Activated CD8-positive, alpha-beta T cell treated with anti-CD3 and anti-CD28 coated beads, Interleukin-2, amount 10 ng/mL, durations not matched to agents 7 days and 5 days (primary cell): ENCODE measurements around the gene CLEC4C. TPM values are rescaled to one million over a fixed set of nuclear protein-coding genes. Genes with fewer than 3 reads are reported as not detected.
"Not testable (repeated sequence)": the region's sequence is repeated elsewhere in the genome, so short reads cannot be mapped to it uniquely, and the experiment has no call there.

Experiments used
- ATAC-seq: fragments of 150-1000 bp; cut with Tn5 transposase; one replicate; pipeline ENCODE4 v1.10.0; 2021; ENCODE audit warnings: moderate library complexity
- CTCF ChIA-PET: fragments of 350-600 bp; sonication (Branson Sonifier 250); formaldehyde crosslinking; loops from one replicate; lab custom pipeline; 2021; ENCODE audit warnings: antibody characterized with exemption; lab: Charles Lee
- POLR2A ChIA-PET: fragments of 350-600 bp; sonication (Branson Sonifier 250); formaldehyde crosslinking; loops from one replicate; lab custom pipeline; 2021; ENCODE audit warnings: antibody characterized with exemption; lab: Charles Lee
- DNase-seq: peaks from one replicate; pipeline ENCODE4 v3.0.0-alpha.2; 2020
- H3K27ac Mint-ChIP-seq: one replicate; pipeline ENCODE4 v1.8.0; 2021; ENCODE audit warnings: mild to moderate bottlenecking, mixed read lengths
- H3K27me3 Mint-ChIP-seq: one replicate; pipeline ENCODE4 v1.8.0; 2021; ENCODE audit warnings: low read depth, mixed read lengths
- H3K36me3 Mint-ChIP-seq: one replicate; pipeline ENCODE4 v1.8.0; 2021; ENCODE audit warnings: low read depth, mixed read lengths
- H3K4me1 Mint-ChIP-seq: one replicate; pipeline ENCODE4 v1.8.0; 2021; ENCODE audit warnings: low read depth, mixed read lengths
- H3K4me3 Mint-ChIP-seq: one replicate; pipeline ENCODE4 v1.8.0; 2021; ENCODE audit warnings: mild to moderate bottlenecking, mixed read lengths
- H3K9me3 Mint-ChIP-seq: one replicate; pipeline ENCODE4 v1.8.0; 2022; ENCODE audit warnings: mixed read lengths; ENCODE audit not compliant: insufficient read depth
- total RNA-seq, 2 experiments: library from RNA; stranded (reverse); gene quantifications; one replicate each; pipeline ENCODE4 v1.2.3, GENCODE V29; 2021

CLEC4C gene
- total RNA-seq: not detected

DNA sequence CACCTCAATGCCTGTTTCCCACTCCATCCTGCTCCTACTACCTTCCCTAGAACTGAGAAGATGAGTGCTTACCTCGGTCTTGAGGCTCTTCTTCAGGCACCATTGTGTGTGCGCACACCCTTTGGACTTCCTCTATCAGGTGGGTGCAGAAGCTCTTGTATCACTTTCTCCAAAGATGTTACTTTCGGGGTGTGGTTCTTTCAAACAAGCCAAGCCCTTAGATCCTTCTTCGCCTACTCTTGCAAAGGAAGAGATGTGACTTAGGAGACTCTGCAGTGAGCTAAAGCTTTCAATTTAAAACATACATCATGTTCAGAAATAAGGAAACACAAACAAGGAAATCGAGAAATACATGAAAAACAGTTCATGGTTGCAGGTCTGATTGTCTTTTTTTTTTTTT is at the start of gene CLEC4C:
CLEC4C (minus strand) TSS at position 130 of the 400 bp plus-strand sequence; CDS start at position 103, 27 bp downstream.
- POLR2A ChIA-PET: no interaction called here
- no peak within 1 kb of the TSS for H3K4me3 Mint-ChIP-seq
- CTCF ChIA-PET: no interaction called here
- ATAC-seq: no peak
- peaks cover 2% of the 10 kb centered on the region for H3K27me3 Mint-ChIP-seq
- no peak within 1 kb of the TSS for H3K27ac Mint-ChIP-seq
- no peaks in the 10 kb centered on the region for H3K36me3 Mint-ChIP-seq
- no peak for DNase-seq
- H3K4me1 Mint-ChIP-seq: no peaks in the 10 kb centered on the region
- peaks cover 8% of the 10 kb centered on the region for H3K9me3 Mint-ChIP-seq

- H3K27ac Mint-ChIP-seq: no peak overlapping the region
- DNase-seq (no peak), ATAC-seq (no peak)
- H3K4me1 Mint-ChIP-seq: no peaks in the 10 kb centered on the region
- H3K4me3 Mint-ChIP-seq: no peak overlapping the region
- H3K9me3 Mint-ChIP-seq: no peaks in the 10 kb centered on the region
- CTCF ChIA-PET: no interaction called here
- no peaks in the 10 kb centered on the region for H3K36me3 Mint-ChIP-seq
- POLR2A ChIA-PET: no interaction called here
- H3K27me3 Mint-ChIP-seq: peaks cover 8% of the 10 kb centered on the region
Observed at GRCh38 chr12:7793211-7793610, 46.0 kb upstream of the CLEC4C start.

DNA sequence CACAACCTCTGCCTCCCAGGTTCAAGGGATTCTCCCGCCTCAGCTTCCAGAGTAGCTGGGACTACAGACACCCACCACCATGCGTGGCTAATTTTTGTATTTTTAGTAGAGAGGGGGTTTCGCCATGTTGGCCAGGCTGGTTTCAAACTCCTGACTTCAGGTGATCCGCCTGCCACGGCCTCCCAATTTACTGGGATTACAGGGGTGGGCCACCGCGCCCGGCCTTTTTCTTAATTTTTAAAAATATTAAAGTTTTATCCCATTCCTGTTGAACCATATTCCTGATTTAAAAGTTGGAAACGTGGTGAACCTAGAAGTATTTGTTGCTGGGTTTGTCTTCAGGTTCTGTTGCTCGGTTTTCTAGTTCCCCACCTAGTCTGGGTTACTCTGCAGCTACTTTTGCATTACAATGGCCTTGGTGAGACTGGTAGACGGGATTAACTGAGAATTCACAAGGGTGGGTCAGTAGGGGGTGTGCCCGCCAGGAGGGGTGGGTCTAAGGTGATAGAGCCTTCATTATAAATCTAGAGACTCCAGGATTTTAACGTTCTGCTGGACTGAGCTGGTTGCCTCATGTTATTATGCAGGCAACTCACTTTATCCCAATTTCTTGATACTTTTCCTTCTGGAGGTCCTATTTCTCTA is 41.8 kb upstream of the CLEC4C start, which contains the start of gene NANOG:
NANOG (plus strand) TSS at position 519 of the 645 bp plus-strand sequence. CDS start 213 bp downstream, outside the sequence.
- POLR2A ChIA-PET, DNase-seq, H3K27ac Mint-ChIP-seq, ATAC-seq, H3K36me3 Mint-ChIP-seq, H3K4me3 Mint-ChIP-seq, H3K4me1 Mint-ChIP-seq, H3K9me3 Mint-ChIP-seq, CTCF ChIA-PET: not testable (repeated sequence)
- peaks cover 12% of the 10 kb centered on the region for H3K27me3 Mint-ChIP-seq

GRCh38 chr12:7788294-7788660 is 41.1 kb upstream of the CLEC4C start:
- POLR2A ChIA-PET: no interaction called here
- ATAC-seq: no peak
- no peak overlapping the region for H3K4me3 Mint-ChIP-seq

GRCh38 chr12:7787574-7788293 is 40.6 kb upstream of the CLEC4C start:
- ChIA-PET POLR2A (no interaction called here), CTCF (no interaction called here)
- Mint-ChIP-seq H3K27me3 (peaks cover 8% of the 10 kb centered on the region), H3K36me3 (no peaks in the 10 kb centered on the region), H3K9me3 (no peaks in the 10 kb centered on the region), H3K4me1 (no peaks in the 10 kb centered on the region), H3K4me3 (no peak overlapping the region), H3K27ac (no peak overlapping the region)
- no peak for ATAC-seq
- DNase-seq: no peak

More at GRCh38 chr12:7788294-7788660, 41.1 kb upstream of the CLEC4C start:
- peaks cover 11% of the 10 kb centered on the region for H3K27me3 Mint-ChIP-seq
- H3K9me3 Mint-ChIP-seq: no peaks in the 10 kb centered on the region
- H3K27ac Mint-ChIP-seq: no peak overlapping the region
- CTCF ChIA-PET: no interaction called here
- DNase-seq: no peak
- no peaks in the 10 kb centered on the region for H3K36me3 Mint-ChIP-seq
- no peaks in the 10 kb centered on the region for H3K4me1 Mint-ChIP-seq

GRCh38 chr12:7784701-7785100 is 37.5 kb upstream of the CLEC4C start:
- no peaks in the 10 kb centered on the region for H3K4me1 Mint-ChIP-seq
- POLR2A ChIA-PET: no interaction called here

DNA sequence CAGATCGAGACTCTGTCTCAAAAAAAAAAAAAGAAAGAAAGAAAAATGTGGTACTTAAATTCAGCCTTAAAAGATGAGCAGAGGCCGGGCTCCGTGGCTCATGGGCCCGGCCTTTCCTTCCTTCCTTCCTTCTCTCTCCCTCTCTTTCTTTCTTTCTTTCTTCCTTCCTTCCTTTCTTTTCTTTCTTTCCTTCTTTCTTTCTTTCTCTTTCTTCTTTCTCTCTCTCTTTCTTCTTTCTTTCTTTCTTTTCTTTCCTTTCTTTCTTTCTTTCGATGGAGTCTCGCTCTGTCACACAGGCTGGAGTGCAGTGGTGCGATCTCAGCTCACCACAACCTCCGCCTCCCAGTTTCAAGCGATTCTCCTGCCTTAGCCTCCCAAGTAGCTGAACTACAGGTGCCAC is 36.3 kb upstream of the CLEC4C start:
- H3K4me1 Mint-ChIP-seq, ATAC-seq, H3K36me3 Mint-ChIP-seq, H3K27ac Mint-ChIP-seq, H3K27me3 Mint-ChIP-seq, H3K4me3 Mint-ChIP-seq, H3K9me3 Mint-ChIP-seq, POLR2A ChIA-PET, DNase-seq: not testable (repeated sequence)
- CTCF ChIA-PET: interaction anchor here (0.9 kb wide), 1 partner anchor 23 kb away, joined by 3 read pairs; no protein-coding TSS in a partner anchor

More at GRCh38 chr12:7784701-7785100, 37.5 kb upstream of the CLEC4C start:
- Mint-ChIP-seq H3K27me3 (peaks cover 8% of the 10 kb centered on the region), H3K27ac (no peak overlapping the region), H3K4me3 (no peak overlapping the region), H3K36me3 (no peaks in the 10 kb centered on the region), H3K9me3 (no peaks in the 10 kb centered on the region)
- no peak for DNase-seq
- no peak for ATAC-seq
- CTCF ChIA-PET: no interaction called here

DNA sequence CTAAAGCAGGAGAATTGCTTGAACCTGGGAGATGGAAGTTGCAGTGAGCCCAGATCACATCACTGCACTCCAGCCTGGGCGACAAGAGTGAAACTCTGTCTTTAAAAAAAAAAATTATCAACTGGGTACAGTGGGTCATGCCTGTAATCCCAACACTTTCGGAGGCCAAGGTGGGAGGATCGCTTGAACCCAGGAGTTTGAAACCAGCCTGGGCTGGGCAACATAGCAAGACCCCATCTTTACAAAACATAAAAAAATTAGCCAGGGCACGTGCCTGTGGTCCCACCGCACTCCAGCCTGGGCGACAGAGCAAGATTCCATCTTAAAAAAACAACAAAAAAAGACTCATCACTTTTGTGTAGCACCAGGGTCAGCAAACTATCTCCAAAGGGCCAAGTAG is 34.9 kb upstream of the CLEC4C start:
- no peak overlapping the region for H3K4me3 Mint-ChIP-seq

DNA sequence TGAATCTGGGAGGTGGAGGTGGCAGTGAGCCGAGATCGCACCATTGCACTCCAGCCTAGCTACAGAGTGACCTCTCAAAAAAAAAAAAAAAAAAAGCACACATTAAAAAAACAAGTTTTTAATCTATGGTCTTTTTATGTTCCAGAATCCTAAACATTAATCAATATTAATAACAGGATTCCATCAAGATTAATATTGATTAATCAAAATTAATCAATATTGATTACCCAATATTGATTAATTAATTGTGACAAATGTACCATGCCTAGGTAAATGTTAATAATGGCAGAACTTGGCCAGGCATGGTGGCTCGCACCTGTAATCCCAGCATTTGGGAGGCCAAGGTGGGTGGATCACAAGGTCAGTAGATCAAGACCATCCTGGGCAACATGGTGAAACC is 34.1 kb upstream of the CLEC4C start:
- Mint-ChIP-seq H3K9me3 (no peaks in the 10 kb centered on the region), H3K27ac (no peak overlapping the region)
- CTCF ChIA-PET: no interaction called here

More for the DNA sequence above, 34.9 kb upstream of the CLEC4C start:
- DNase-seq: no peak
- no peaks in the 10 kb centered on the region for H3K36me3 Mint-ChIP-seq
- no peaks in the 10 kb centered on the region for H3K4me1 Mint-ChIP-seq
- CTCF ChIA-PET: no interaction called here
- POLR2A ChIA-PET: no interaction called here
- H3K9me3 Mint-ChIP-seq: no peaks in the 10 kb centered on the region
- peaks cover 4% of the 10 kb centered on the region for H3K27me3 Mint-ChIP-seq
- ATAC-seq: no peak
- H3K27ac Mint-ChIP-seq: no peak overlapping the region

DNA sequence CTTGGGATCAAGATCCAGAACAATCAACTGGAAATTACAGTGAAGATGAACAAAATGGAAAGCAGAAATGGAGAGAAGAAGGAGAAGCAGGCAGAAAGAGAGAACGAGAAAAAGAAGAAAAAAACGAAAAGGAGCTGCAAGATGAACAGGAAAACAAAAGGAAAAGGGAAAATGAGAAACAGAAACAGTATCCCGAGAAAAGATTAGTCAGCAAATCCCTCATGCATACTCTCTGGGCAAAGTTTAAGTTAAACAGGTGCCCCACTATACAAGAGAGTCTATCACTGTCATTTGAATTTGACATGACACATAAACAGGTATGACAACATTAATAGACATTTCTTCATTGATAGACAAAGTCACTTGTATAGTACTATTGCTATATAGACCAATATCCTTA is 22.8 kb upstream of the CLEC4C start:
- no peaks in the 10 kb centered on the region for H3K36me3 Mint-ChIP-seq
- no peaks in the 10 kb centered on the region for H3K4me1 Mint-ChIP-seq
- ChIA-PET CTCF (no interaction called here), POLR2A (no interaction called here)
- H3K27me3 Mint-ChIP-seq: no peaks in the 10 kb centered on the region
- H3K4me3 Mint-ChIP-seq: no peak overlapping the region
- H3K27ac Mint-ChIP-seq: no peak overlapping the region
- no peak for ATAC-seq
- no peaks in the 10 kb centered on the region for H3K9me3 Mint-ChIP-seq
- DNase-seq: no peak

More for the DNA sequence above, 34.1 kb upstream of the CLEC4C start:
- ATAC-seq (no peak), DNase-seq (no peak)
- no peaks in the 10 kb centered on the region for H3K36me3 Mint-ChIP-seq
- no peaks in the 10 kb centered on the region for H3K4me1 Mint-ChIP-seq
- H3K27me3 Mint-ChIP-seq: peaks cover 2% of the 10 kb centered on the region
- no peak overlapping the region for H3K4me3 Mint-ChIP-seq
- POLR2A ChIA-PET: no interaction called here

DNA sequence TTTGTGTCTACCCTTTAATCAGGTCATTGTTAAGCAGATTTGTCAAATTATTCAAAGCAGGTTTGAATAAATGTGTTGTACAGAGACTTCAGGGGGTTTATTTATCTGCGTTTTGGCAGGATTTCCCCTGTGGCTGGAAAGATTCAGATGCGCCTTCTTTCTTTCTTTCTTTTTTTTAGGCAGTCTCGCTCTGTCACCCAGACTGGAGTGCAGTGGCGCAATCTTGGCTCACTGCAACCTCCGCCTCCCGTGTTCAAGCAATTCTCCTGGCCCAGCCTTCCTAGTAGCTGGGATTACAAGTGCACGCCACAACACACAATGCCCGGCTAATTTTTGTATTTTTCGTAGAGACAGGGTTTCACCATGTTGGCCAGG is 11.6 kb upstream of the CLEC4C start:
- ChIA-PET CTCF (no interaction called here), POLR2A (no interaction called here)
- DNase-seq: no peak
- peaks cover 5% of the 10 kb centered on the region for H3K4me1 Mint-ChIP-seq
- H3K9me3 Mint-ChIP-seq: no peaks in the 10 kb centered on the region
- H3K27ac Mint-ChIP-seq: no peak overlapping the region
- peaks cover 3% of the 10 kb centered on the region for H3K27me3 Mint-ChIP-seq
- H3K4me3 Mint-ChIP-seq: no peak overlapping the region
- no peak for ATAC-seq
- no peaks in the 10 kb centered on the region for H3K36me3 Mint-ChIP-seq

GRCh38 chr12:7756993-7757392 is 9.8 kb upstream of the CLEC4C start:
- POLR2A ChIA-PET: no interaction called here
- H3K27me3 Mint-ChIP-seq: peaks cover 3% of the 10 kb centered on the region
- H3K36me3 Mint-ChIP-seq: no peaks in the 10 kb centered on the region
- no peaks in the 10 kb centered on the region for H3K9me3 Mint-ChIP-seq
- no peak for ATAC-seq
- no peak overlapping the region for H3K4me3 Mint-ChIP-seq
- CTCF ChIA-PET: no interaction called here
- H3K27ac Mint-ChIP-seq: no peak overlapping the region
- peaks cover 9% of the 10 kb centered on the region for H3K4me1 Mint-ChIP-seq
- DNase-seq: no peak
